A673 (cell line): Measurements from ENCODE around the gene SMIM32. TPM values are rescaled to one million over a fixed set of nuclear protein-coding genes. Genes with fewer than 3 reads are reported as not detected.

ENCODE experiments used
- BruUV-seq: library from RNA; stranded (reverse); fragments of 400-500 nt; replicated peaks from 2 replicates; lab custom pipeline; 2021; lab: Mats Ljungman, UMichigan
- CTCF ChIA-PET: fragments of 300-600 bp; sonication (Branson Sonifier 250); formaldehyde crosslinking; loops from one replicate; lab custom pipeline; 2022; ENCODE audit warnings: antibody characterized with exemption; lab: Charles Lee
- POLR2A ChIA-PET: fragments of 300-600 bp; sonication (Branson Sonifier 250); formaldehyde crosslinking; loops from one replicate; lab custom pipeline; 2022; ENCODE audit warnings: antibody characterized with exemption; ENCODE audit not compliant: low non-redundant PET; lab: Charles Lee
- DNase-seq: peaks from one replicate; pipeline ENCODE4 v3.0.0-alpha.2; 2015; ENCODE audit warnings: low spot score
- H3K27ac ChIP-seq: fragments of 200-600 bp; sonication (generic); 2 replicates; pipeline ENCODE4 v1.5.1; 2016; ENCODE audit warnings: mixed run types, low read depth, mild to moderate bottlenecking, mixed read lengths, antibody characterized with exemption, low read length; ENCODE audit not compliant: poor library complexity, severe bottlenecking
- H3K27me3 ChIP-seq: fragments of 200-600 bp; sonication (generic); replicated peaks from 2 replicates; pipeline ENCODE4 v1.6.1; 2017; ENCODE audit warnings: mixed run types, low read depth, mild to moderate bottlenecking, mixed read lengths, antibody characterized with exemption, low read length; ENCODE audit not compliant: insufficient read depth, poor library complexity
- H3K36me3 ChIP-seq: fragments of 200-600 bp; sonication (generic); 2 replicates; pipeline ENCODE4 v1.6.1; 2016; ENCODE audit warnings: mixed run types, mild to moderate bottlenecking, mixed read lengths, antibody characterized with exemption, low read length; ENCODE audit not compliant: insufficient read depth, poor library complexity, severe bottlenecking
- H3K4me1 ChIP-seq: fragments of 200-600 bp; sonication (generic); 2 replicates; pipeline ENCODE4 v1.6.1; 2017; ENCODE audit warnings: mixed run types, mild to moderate bottlenecking, mixed read lengths, antibody characterized with exemption, low read length; ENCODE audit not compliant: insufficient read depth, poor library complexity, severe bottlenecking
- H3K4me3 ChIP-seq: fragments of 200-600 bp; sonication (generic); 2 replicates; pipeline ENCODE4 v1.5.1; 2016; ENCODE audit warnings: low read depth, mixed run types, mild to moderate bottlenecking, mixed read lengths, low read length; ENCODE audit not compliant: poor library complexity, severe bottlenecking
- H3K9me3 ChIP-seq: fragments of 200-600 bp; sonication (generic); 2 replicates; pipeline ENCODE4 v1.6.1; 2016; ENCODE audit warnings: mixed run types, low read depth, mild to moderate bottlenecking, mixed read lengths, antibody characterized with exemption, low read length; ENCODE audit not compliant: poor library complexity, severe bottlenecking
- CTCF ChIP-seq: fragments of 300-800, 200-600 bp; sonication (generic); conservative IDR thresholded peaks from 2 replicates; pipeline ENCODE4 v1.5.1; 2017; ENCODE audit warnings: low read depth, mild to moderate bottlenecking, antibody characterized with exemption, low read length, moderate library complexity, mixed read lengths
- EZH2 ChIP-seq: fragments of 200-600 bp; sonication (generic); IDR thresholded peaks from 2 replicates; pipeline ENCODE4 v1.6.1; 2017; ENCODE audit warnings: borderline replicate concordance, low read depth, mild to moderate bottlenecking, mixed read lengths, antibody characterized with exemption, low read length; ENCODE audit not compliant: poor library complexity, severe bottlenecking
- intact Hi-C: fragments of 100-400 bp; cut with micrococcal nuclease; formaldehyde crosslinking; loops from one replicate; pipeline ENCODE4 v1.10.0; 2022; ENCODE audit not compliant: unreplicated experiment
- total RNA-seq: library from RNA; stranded (reverse); gene quantifications from 2 replicates; pipeline ENCODE4 v1.2.3, GENCODE V29; 2021

The SMIM32 gene
- total RNA-seq, 1 experiment from 2014 or later = not detected

- ChIA-PET CTCF (no interaction called here), POLR2A (no interaction called here)
- H3K27ac ChIP-seq = no peak overlapping the region
- no peak overlapping the region for H3K4me3 ChIP-seq
- no peaks in the 10 kb centered on the region for H3K4me1 ChIP-seq
- BruUV-seq = no TSS peak
- DNase-seq = no peak
- H3K9me3 ChIP-seq = no peaks in the 10 kb centered on the region
- no peaks in the 10 kb centered on the region for H3K36me3 ChIP-seq
- intact Hi-C loops = no loop called here
- TF ChIP-seq EZH2 = no peak
- no peak for TF ChIP-seq CTCF
- H3K27me3 ChIP-seq = peaks cover 4% of the 10 kb centered on the region
Observed at GRCh38 chr5:136206361-136206760, 13.4 kb upstream of the SMIM32 start.

GRCh38 chr5:136205941-136206340 is 13.0 kb upstream of the SMIM32 start:
- TF ChIP-seq CTCF (no peak), EZH2 (no peak)
- Histone ChIP-seq H3K27me3 (peaks cover 8% of the 10 kb centered on the region), H3K27ac (no peak overlapping the region), H3K9me3 (no peaks in the 10 kb centered on the region), H3K36me3 (no peaks in the 10 kb centered on the region), H3K4me1 (no peaks in the 10 kb centered on the region), H3K4me3 (no peak overlapping the region)
- CTCF ChIA-PET = no interaction called here
- BruUV-seq = no TSS peak
- DNase-seq = no peak
- POLR2A ChIA-PET = no interaction called here
- intact Hi-C loops = no loop called here

GRCh38 chr5:136205061-136205702 is 12.2 kb upstream of the SMIM32 start:
- ChIA-PET POLR2A (no interaction called here), CTCF (no interaction called here)
- H3K9me3 ChIP-seq = no peaks in the 10 kb centered on the region
- no peaks in the 10 kb centered on the region for H3K4me1 ChIP-seq
- DNase-seq = no peak
- intact Hi-C loops = no loop called here
- BruUV-seq = no TSS peak
- TF ChIP-seq EZH2 = no peak
- no peak for TF ChIP-seq CTCF
- H3K27ac ChIP-seq = no peak overlapping the region
- no peaks in the 10 kb centered on the region for H3K36me3 ChIP-seq
- H3K27me3 ChIP-seq = peaks cover 16% of the 10 kb centered on the region
- no peak overlapping the region for H3K4me3 ChIP-seq
